HUES48 (cell line): ENCODE data around the gene HCN1.
A peak's percentile ranks its signal among the peaks of the same experiment; 100 is the strongest.

Experiments used
- H3K27ac ChIP-seq: one replicate; pipeline ENCODE4 v1.7.0; 2013; ENCODE audit warnings: low read depth, low read length, inconsistent platforms
- H3K27me3 ChIP-seq: 2 replicates; pipeline ENCODE4 v1.6.1; 2013; ENCODE audit warnings: mild to moderate bottlenecking, low read length; ENCODE audit not compliant: control insufficient read depth, insufficient read depth
- H3K36me3 ChIP-seq: 2 replicates; pipeline ENCODE4 v1.6.1; 2013; ENCODE audit warnings: low read length; ENCODE audit not compliant: control insufficient read depth, insufficient read depth
- H3K4me1 ChIP-seq: 2 replicates; pipeline ENCODE4 v1.6.1; 2013; ENCODE audit warnings: mild to moderate bottlenecking, low read length; ENCODE audit not compliant: control insufficient read depth, insufficient read depth
- H3K4me3 ChIP-seq: 2 replicates; pipeline ENCODE4 v1.5.1; 2013; ENCODE audit warnings: mild to moderate bottlenecking, low read depth, low read length
- H3K9ac ChIP-seq: 2 replicates; pipeline ENCODE4 v1.6.1; 2013; ENCODE audit warnings: mild to moderate bottlenecking, low read depth, low read length, moderate library complexity
- H3K9me3 ChIP-seq: 2 replicates; pipeline ENCODE4 v1.6.1; 2013; ENCODE audit warnings: low read length; ENCODE audit not compliant: control insufficient read depth, insufficient read depth

The HCN1 gene

DNA sequence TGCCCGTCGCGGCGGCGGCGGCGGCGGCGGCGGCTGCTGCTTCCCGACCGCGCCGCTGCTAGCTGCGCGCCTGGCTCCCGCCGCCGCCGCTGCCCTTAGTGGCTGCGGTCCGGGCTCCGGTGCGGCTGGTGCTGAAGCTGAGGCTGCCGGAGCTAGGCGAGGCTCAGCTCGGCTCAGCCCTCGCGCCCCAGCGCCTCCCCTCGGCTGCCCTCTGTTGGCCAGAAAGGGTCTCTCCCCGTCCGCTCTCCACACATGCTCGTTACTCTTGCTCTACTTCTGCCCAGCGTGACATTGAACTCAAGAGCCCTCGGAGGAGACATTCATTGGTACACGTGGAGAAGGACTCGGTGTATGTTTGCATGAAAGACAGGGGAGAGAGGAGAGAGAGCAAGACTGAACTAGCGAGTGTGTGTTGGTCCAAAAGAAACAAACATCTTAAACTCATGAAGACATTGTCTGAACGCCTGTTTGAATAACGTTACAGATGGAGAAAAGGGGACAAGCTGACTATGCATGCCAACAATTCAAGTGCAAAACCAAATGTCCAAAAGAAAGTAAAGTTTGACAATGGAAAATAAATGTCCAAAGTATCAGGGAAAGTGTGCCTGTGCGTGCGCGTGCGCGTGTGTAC, at the start of gene HCN1:
Gene HCN1 (minus strand): TSS at position 175 of the 631 bp plus-strand sequence.
- Histone ChIP-seq H3K4me1 (peaks cover 21% of the 10 kb centered on the region), H3K27ac (peak within 1 kb of the TSS; percentile 31), H3K27me3 (peaks cover 26% of the 10 kb centered on the region), H3K9me3 (no peaks in the 10 kb centered on the region), H3K4me3 (peak within 1 kb of the TSS; percentile 65), H3K36me3 (no peaks in the 10 kb centered on the region), H3K9ac (no peak within 1 kb of the TSS)

GRCh38 chr5:45741110-45741509, 44.9 kb upstream of the HCN1 start:
- H3K4me3 ChIP-seq = no peak overlapping the region
- no peaks in the 10 kb centered on the region for H3K4me1 ChIP-seq
- H3K36me3 ChIP-seq = no peaks in the 10 kb centered on the region
- H3K27ac ChIP-seq = peak overlapping the region; percentile 53
- no peaks in the 10 kb centered on the region for H3K27me3 ChIP-seq
- H3K9ac ChIP-seq = no peak overlapping the region
- no peaks in the 10 kb centered on the region; the same call in 1 of the 2 replicates for H3K9me3 ChIP-seq

GRCh38 chr5:45737153-45737552, 41.0 kb upstream of the HCN1 start:
- Histone ChIP-seq H3K4me1 (no peaks in the 10 kb centered on the region), H3K27me3 (no peaks in the 10 kb centered on the region), H3K9ac (no peak overlapping the region), H3K27ac (no peak overlapping the region), H3K4me3 (no peak overlapping the region), H3K9me3 (no peaks in the 10 kb centered on the region; the same call in 1 of the 2 replicates), H3K36me3 (no peaks in the 10 kb centered on the region)

DNA sequence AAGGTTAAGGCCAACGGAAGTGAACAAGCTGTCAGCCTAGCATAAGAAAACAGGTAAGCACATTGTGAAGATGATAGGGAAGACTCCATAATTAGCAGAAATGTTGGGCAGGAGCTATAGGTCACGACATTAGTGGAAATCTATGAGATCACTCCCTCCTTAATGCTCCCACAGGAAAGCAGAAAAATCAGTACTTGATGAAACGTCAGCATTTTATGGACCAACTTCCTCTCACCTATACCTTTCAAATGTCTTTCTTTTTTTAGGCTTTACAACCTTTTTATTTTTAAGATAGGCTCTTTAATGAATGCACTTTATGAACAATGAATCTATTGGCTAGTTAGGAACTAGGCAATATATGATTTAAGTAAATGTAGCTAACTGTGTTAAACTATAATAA, 29.4 kb upstream of the HCN1 start:
- Histone ChIP-seq H3K27ac (no peak overlapping the region), H3K9me3 (no peaks in the 10 kb centered on the region), H3K36me3 (no peaks in the 10 kb centered on the region), H3K4me3 (no peak overlapping the region), H3K4me1 (peaks cover 15% of the 10 kb centered on the region), H3K9ac (no peak overlapping the region), H3K27me3 (no peaks in the 10 kb centered on the region)

GRCh38 chr5:45697201-45697600, 1.0 kb upstream of the HCN1 start:
- Histone ChIP-seq H3K27me3 (peaks cover 26% of the 10 kb centered on the region), H3K4me1 (peaks cover 21% of the 10 kb centered on the region)

GRCh38 chr5:45695804-45696156, 400 bp downstream of the HCN1 start:
- H3K4me3 ChIP-seq = peak overlapping the region; percentile 65
- H3K9ac ChIP-seq = no peak overlapping the region

More at GRCh38 chr5:45697201-45697600, 1.0 kb upstream of the HCN1 start:
- no peaks in the 10 kb centered on the region for H3K9me3 ChIP-seq
- H3K4me3 ChIP-seq = no peak overlapping the region
- H3K36me3 ChIP-seq = no peaks in the 10 kb centered on the region
- H3K9ac ChIP-seq = no peak overlapping the region
- H3K27ac ChIP-seq = no peak overlapping the region

GRCh38 chr5:45694971-45695803, 993 bp downstream of the HCN1 start:
- Histone ChIP-seq H3K36me3 (no peaks in the 10 kb centered on the region), H3K27ac (peak overlapping the region; percentile 31), H3K4me1 (peaks cover 21% of the 10 kb centered on the region), H3K9ac (no peak overlapping the region), H3K27me3 (peaks cover 26% of the 10 kb centered on the region), H3K9me3 (no peaks in the 10 kb centered on the region), H3K4me3 (peak overlapping the region; percentile 65)

More at GRCh38 chr5:45695804-45696156, 400 bp downstream of the HCN1 start:
- Histone ChIP-seq H3K27me3 (peaks cover 26% of the 10 kb centered on the region), H3K36me3 (no peaks in the 10 kb centered on the region), H3K27ac (no peak overlapping the region), H3K4me1 (peaks cover 21% of the 10 kb centered on the region), H3K9me3 (no peaks in the 10 kb centered on the region)

GRCh38 chr5:45694255-45694814, 1.8 kb downstream of the HCN1 start:
- Histone ChIP-seq H3K27me3 (peaks cover 26% of the 10 kb centered on the region), H3K27ac (no peak overlapping the region), H3K9me3 (no peaks in the 10 kb centered on the region), H3K36me3 (no peaks in the 10 kb centered on the region), H3K4me1 (peaks cover 21% of the 10 kb centered on the region), H3K9ac (no peak overlapping the region), H3K4me3 (peak overlapping the region; percentile 65)

- Histone ChIP-seq H3K9ac (no peak overlapping the region), H3K27ac (no peak overlapping the region), H3K4me3 (no peak overlapping the region), H3K36me3 (no peaks in the 10 kb centered on the region), H3K9me3 (no peaks in the 10 kb centered on the region), H3K27me3 (peaks cover 26% of the 10 kb centered on the region), H3K4me1 (peaks cover 19% of the 10 kb centered on the region)
Measured at GRCh38 chr5:45692481-45692880, 3.7 kb downstream of the HCN1 start.

- Histone ChIP-seq H3K36me3 (no peaks in the 10 kb centered on the region), H3K9me3 (no peaks in the 10 kb centered on the region), H3K27me3 (peaks cover 18% of the 10 kb centered on the region)
Measured at GRCh38 chr5:45691656-45692055, 4.5 kb downstream of the HCN1 start.

GRCh38 chr5:45687701-45688100, 8.5 kb downstream of the HCN1 start:
- Histone ChIP-seq H3K4me1 (no peaks in the 10 kb centered on the region), H3K4me3 (no peak overlapping the region), H3K27me3 (no peaks in the 10 kb centered on the region), H3K27ac (no peak overlapping the region), H3K9me3 (no peaks in the 10 kb centered on the region), H3K9ac (no peak overlapping the region), H3K36me3 (no peaks in the 10 kb centered on the region)

More at GRCh38 chr5:45691656-45692055, 4.5 kb downstream of the HCN1 start:
- Histone ChIP-seq H3K4me1 (peaks cover 14% of the 10 kb centered on the region), H3K27ac (no peak overlapping the region), H3K4me3 (no peak overlapping the region), H3K9ac (no peak overlapping the region)
